K562 (cell line): ENCODE results near the gene DUS4L. TPM values are rescaled to one million over a fixed set of nuclear protein-coding genes. Genes with fewer than 3 reads are reported as not detected.

Experiments
- ATAC-seq: fragments of 200-7000 bp; cut with Tn5 transposase; 3 replicates; pipeline ENCODE4 v1.9.1; 2020; ENCODE audit warnings: moderate library complexity
- BruUV-seq: library from RNA; stranded (reverse); fragments of 400-500 nt; replicated peaks from 2 replicates; lab custom pipeline; 2021; lab: Mats Ljungman, UMichigan
- CTCF ChIA-PET: fragments of 300-600 bp; formaldehyde crosslinking; extraction: SDS; loops from one replicate; lab custom pipeline; 2021; ENCODE audit warnings: low intra/inter-chr PET ratio; lab: Yijun Ruan, JAX
- POLR2A ChIA-PET: fragments of 300-600, 350-650 bp; sonication (Branson Sonifier 250); formaldehyde crosslinking; extraction: SDS; loops from one replicate; lab custom pipeline; 2021; ENCODE audit warnings: antibody characterized with exemption, inconsistent platforms; lab: Yijun Ruan, JAX
- DNase-seq, 4 experiments: peaks; one replicate each; pipeline versions ENCODE4 v3.0.0 to v3.0.0-alpha.2; 2011 to 2018; ENCODE audit warnings: low spot score in 3 of 4, mixed read lengths in 3 of 4; ENCODE audit errors: extremely low read depth in 1 of 4
- FAIRE-seq: peaks from 2 replicates; lab custom pipeline; 2011; peaks lifted over from hg19 to GRCh38; lab: Jason Lieb, UNC
- H2AFZ ChIP-seq: 2 replicates; pipeline ENCODE4 v1.6.0; 2011; ENCODE audit warnings: low read depth, low read length, control low read depth, inconsistent platforms
- H3K27ac ChIP-seq: fragments of 200-600 bp; 3 replicates; pipeline ENCODE4 v1.8.0; 2011; ENCODE audit warnings: low read depth, mild to moderate bottlenecking, control low read depth, inconsistent platforms, low read length, moderate library complexity, mixed read lengths; ENCODE audit errors: extremely low read depth
- H3K27me3 ChIP-seq, 2 experiments: fragments of 300-600 bp in 1 of 2; 2 replicates in 1 of 2; 3 replicates in 1 of 2; pipeline versions ENCODE4 v1.6.0 to v1.8.0; 2011; ENCODE audit warnings: inconsistent platforms in 2 of 2, low read length in 2 of 2, mild to moderate bottlenecking in 1 of 2, mixed read lengths in 1 of 2, moderate library complexity in 1 of 2; ENCODE audit not compliant: control insufficient read depth in 2 of 2, insufficient read depth in 2 of 2
- H3K36me3 ChIP-seq: fragments of 300-600 bp; 3 replicates; pipeline ENCODE4 v1.8.0; 2011; ENCODE audit warnings: mild to moderate bottlenecking, low read length, inconsistent platforms; ENCODE audit not compliant: control insufficient read depth, insufficient read depth
- H3K4me1 ChIP-seq, 2 experiments: fragments of 200-600 bp in 1 of 2; replicated peaks in 1 of 2; 2 replicates in 1 of 2; 3 replicates in 1 of 2; pipeline versions ENCODE4 v1.5.1 to v1.8.0; 2011; ENCODE audit warnings: inconsistent platforms in 2 of 2, low read length in 2 of 2, mild to moderate bottlenecking in 1 of 2, mixed read lengths in 1 of 2, moderate library complexity in 1 of 2; ENCODE audit not compliant: control insufficient read depth in 2 of 2, insufficient read depth in 2 of 2
- H3K4me2 ChIP-seq: 2 replicates; pipeline ENCODE4 v1.6.1; 2011; ENCODE audit warnings: low read length, control low read depth, inconsistent platforms, mixed read lengths; ENCODE audit not compliant: insufficient read depth
- H3K4me3 ChIP-seq: fragments of 200-600 bp; sonication (generic), shearing (Covaris generic); 2 replicates; pipeline ENCODE4 v1.5.1; 2016; ENCODE audit warnings: control low read depth, inconsistent platforms
- H3K79me2 ChIP-seq: fragments of 200-600 bp; 3 replicates; pipeline ENCODE4 v1.8.0; 2011; ENCODE audit warnings: low read length, inconsistent platforms; ENCODE audit not compliant: control insufficient read depth, insufficient read depth
- H3K9ac ChIP-seq, 2 experiments: 2 replicates each; pipeline versions ENCODE4 v1.6.0 to v1.6.1; 2011; ENCODE audit warnings: low read depth in 2 of 2, low read length in 2 of 2, control low read depth in 1 of 2, inconsistent platforms in 1 of 2, mild to moderate bottlenecking in 1 of 2, mixed read lengths in 1 of 2; ENCODE audit not compliant: insufficient read depth in 1 of 2
- H3K9me1 ChIP-seq: one replicate; pipeline ENCODE4 v1.6.0; 2011; ENCODE audit warnings: inconsistent platforms, mild to moderate bottlenecking, low read length, moderate library complexity; ENCODE audit not compliant: control insufficient read depth, insufficient read depth
- H3K9me3 ChIP-seq: replicated peaks from 2 replicates; pipeline ENCODE4 v1.5.1; 2011; ENCODE audit warnings: low read depth, low read length, inconsistent platforms; ENCODE audit not compliant: control insufficient read depth, insufficient read depth
- H4K20me1 ChIP-seq: replicated peaks from 2 replicates; pipeline ENCODE4 v1.6.1; 2011; ENCODE audit warnings: low read length, inconsistent platforms, mixed read lengths; ENCODE audit not compliant: control insufficient read depth, insufficient read depth
- ATF1 ChIP-seq, 2 experiments: fragments of 450-650 bp in 1 of 2; IDR thresholded peaks; 2 replicates each; pipeline ENCODE4 v1.6.1; 2016; ENCODE audit warnings: missing compliant biosample characterization in 1 of 2, missing genetic modification characterization in 1 of 2
- STAT5B ChIP-seq: fragments of 250-450 bp; sonication (Bioruptor Pico); IDR thresholded peaks from 2 replicates; pipeline ENCODE4 v1.8.0; 2021; ENCODE audit warnings: mild to moderate bottlenecking, inconsistent platforms
- ZNF3 ChIP-seq: fragments of 250-450 bp; sonication (Bioruptor Pico); IDR thresholded peaks from 2 replicates; pipeline ENCODE4 v1.5.0; 2021; ENCODE audit warnings: mild to moderate bottlenecking, moderate library complexity
- in situ Hi-C: fragments of 300-500 bp; cut with MboI; formaldehyde crosslinking; loops from 4 replicates; pipeline ENCODE4 v1.15.0; 2018; ENCODE audit warnings: inconsistent platforms, mixed read lengths
- intact Hi-C: fragments of 100-400 bp; cut with micrococcal nuclease; formaldehyde crosslinking; loops from 2 replicates; pipeline ENCODE4 v1.14.2; 2022
- polyA plus RNA-seq, 8 experiments: library from polyadenylated mRNA; depleted of rRNA in 4 of 8; stranded (reverse) in 5 of 8; unstranded in 3 of 8; fragments of >200 nt; fragmentation: Nextera tagmentation in 2 of 8; fragmentation: Illumina TruSeq in 1 of 8; extraction: Ambion mirVana in 2 of 8; extraction: Trizol in 1 of 8; gene quantifications; 2 replicates each; pipeline versions ENCODE4 v1.2.1 to v1.2.3, GENCODE V29; 2011 to 2014; ENCODE audit warnings: inconsistent platforms in 1 of 8, missing spikeins in 1 of 8
- total RNA-seq, 7 experiments: library from RNA; depleted of rRNA in 6 of 7; stranded (reverse); fragments of >200 nt in 6 of 7; fragmentation: Illumina TruSeq in 2 of 7; extraction: Trizol in 2 of 7; gene quantifications; 2 replicates each; pipeline versions ENCODE4 v1.2.1 to v1.2.3, GENCODE V29; 2011 to 2021; ENCODE audit warnings: low replicate concordance in 1 of 7
- TF ChIP-seq, protein P1 (sequence below): fragments of 250-450 bp; sonication (Bioruptor Pico); IDR thresholded peaks from 2 replicates; pipeline ENCODE4 v1.5.0; 2021
- TF ChIP-seq, protein P2 (sequence below): fragments of 450-650 bp; formaldehyde crosslinking; conservative IDR thresholded peaks from 2 replicates; pipeline ENCODE4 v1.4.0; 2022; ENCODE audit warnings: mild to moderate bottlenecking, missing genetic modification characterization
- TF ChIP-seq, protein P3 (sequence below): sonication (generic); formaldehyde crosslinking; IDR thresholded peaks from 2 replicates; pipeline ENCODE4 v1.8.0; 2023; ENCODE audit warnings: mild to moderate bottlenecking, missing genetic modification reagents

The DUS4L gene
- total and polyA plus RNA-seq, 9 of the 15 experiments (the other 6 are each of a cell fraction or from before 2014, with no cell fraction given): 12.2 to 33.6 (median 28.6) TPM

DNA sequence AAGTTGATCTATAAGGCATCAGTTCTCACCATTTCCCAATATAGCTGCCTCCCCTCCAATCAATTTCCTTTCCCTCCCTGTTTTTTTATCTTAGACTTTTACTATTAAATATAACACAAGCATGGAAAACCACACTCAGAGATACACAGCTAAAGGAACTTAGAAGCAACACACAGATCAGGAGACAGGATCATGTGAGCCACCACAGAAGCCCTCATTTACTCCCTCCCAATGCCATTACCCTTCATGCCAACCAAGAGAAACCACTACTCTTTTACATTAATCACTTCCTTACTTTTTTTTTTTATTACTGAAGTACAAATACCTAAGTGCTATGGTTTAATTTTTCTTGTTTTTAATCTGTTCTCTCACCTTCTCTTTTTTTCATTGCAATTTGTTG, 33.0 kb upstream of the DUS4L start:
- H3K27ac ChIP-seq: no peak overlapping the region
- no peak overlapping the region for H3K9ac ChIP-seq
- no peaks in the 10 kb centered on the region for H4K20me1 ChIP-seq
- H3K9me3 ChIP-seq: no peaks in the 10 kb centered on the region
- TF ChIP-seq, protein P1, sequence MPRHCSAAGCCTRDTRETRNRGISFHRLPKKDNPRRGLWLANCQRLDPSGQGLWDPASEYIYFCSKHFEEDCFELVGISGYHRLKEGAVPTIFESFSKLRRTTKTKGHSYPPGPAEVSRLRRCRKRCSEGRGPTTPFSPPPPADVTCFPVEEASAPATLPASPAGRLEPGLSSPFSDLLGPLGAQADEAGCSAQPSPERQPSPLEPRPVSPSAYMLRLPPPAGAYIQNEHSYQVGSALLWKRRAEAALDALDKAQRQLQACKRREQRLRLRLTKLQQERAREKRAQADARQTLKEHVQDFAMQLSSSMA (CRISPR knock-in tag): no peak
- no peak for TF ChIP-seq STAT5B
- TF ChIP-seq, protein P2, sequence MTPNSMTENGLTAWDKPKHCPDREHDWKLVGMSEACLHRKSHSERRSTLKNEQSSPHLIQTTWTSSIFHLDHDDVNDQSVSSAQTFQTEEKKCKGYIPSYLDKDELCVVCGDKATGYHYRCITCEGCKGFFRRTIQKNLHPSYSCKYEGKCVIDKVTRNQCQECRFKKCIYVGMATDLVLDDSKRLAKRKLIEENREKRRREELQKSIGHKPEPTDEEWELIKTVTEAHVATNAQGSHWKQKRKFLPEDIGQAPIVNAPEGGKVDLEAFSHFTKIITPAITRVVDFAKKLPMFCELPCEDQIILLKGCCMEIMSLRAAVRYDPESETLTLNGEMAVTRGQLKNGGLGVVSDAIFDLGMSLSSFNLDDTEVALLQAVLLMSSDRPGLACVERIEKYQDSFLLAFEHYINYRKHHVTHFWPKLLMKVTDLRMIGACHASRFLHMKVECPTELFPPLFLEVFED: no peak
- TF ChIP-seq, protein P3, sequence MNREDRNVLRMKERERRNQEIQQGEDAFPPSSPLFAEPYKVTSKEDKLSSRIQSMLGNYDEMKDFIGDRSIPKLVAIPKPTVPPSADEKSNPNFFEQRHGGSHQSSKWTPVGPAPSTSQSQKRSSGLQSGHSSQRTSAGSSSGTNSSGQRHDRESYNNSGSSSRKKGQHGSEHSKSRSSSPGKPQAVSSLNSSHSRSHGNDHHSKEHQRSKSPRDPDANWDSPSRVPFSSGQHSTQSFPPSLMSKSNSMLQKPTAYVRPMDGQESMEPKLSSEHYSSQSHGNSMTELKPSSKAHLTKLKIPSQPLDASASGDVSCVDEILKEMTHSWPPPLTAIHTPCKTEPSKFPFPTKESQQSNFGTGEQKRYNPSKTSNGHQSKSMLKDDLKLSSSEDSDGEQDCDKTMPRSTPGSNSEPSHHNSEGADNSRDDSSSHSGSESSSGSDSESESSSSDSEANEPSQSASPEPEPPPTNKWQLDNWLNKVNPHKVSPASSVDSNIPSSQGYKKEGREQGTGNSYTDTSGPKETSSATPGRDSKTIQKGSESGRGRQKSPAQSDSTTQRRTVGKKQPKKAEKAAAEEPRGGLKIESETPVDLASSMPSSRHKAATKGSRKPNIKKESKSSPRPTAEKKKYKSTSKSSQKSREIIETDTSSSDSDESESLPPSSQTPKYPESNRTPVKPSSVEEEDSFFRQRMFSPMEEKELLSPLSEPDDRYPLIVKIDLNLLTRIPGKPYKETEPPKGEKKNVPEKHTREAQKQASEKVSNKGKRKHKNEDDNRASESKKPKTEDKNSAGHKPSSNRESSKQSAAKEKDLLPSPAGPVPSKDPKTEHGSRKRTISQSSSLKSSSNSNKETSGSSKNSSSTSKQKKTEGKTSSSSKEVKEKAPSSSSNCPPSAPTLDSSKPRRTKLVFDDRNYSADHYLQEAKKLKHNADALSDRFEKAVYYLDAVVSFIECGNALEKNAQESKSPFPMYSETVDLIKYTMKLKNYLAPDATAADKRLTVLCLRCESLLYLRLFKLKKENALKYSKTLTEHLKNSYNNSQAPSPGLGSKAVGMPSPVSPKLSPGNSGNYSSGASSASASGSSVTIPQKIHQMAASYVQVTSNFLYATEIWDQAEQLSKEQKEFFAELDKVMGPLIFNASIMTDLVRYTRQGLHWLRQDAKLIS (CRISPR knock-in tag): no peak
- no peak for TF ChIP-seq ZNF3
- TF ChIP-seq ATF1 (CRISPR knock-in tag; IDR thresholded peaks at IDR 0.05): no peak
- no peak for TF ChIP-seq ATF1 (tag; IDR thresholded peaks at IDR 0.05)
- no peaks in the 10 kb centered on the region for H3K27me3 ChIP-seq
- ChIA-PET CTCF (no interaction called here), POLR2A (interaction anchor here (1.2 kb wide), 1 partner anchor 17 kb away, joined by 3 read pairs; no protein-coding TSS in a partner anchor)
- peaks cover 21% of the 10 kb centered on the region; the same call in 1 of the 3 replicates for H3K79me2 ChIP-seq
- peak; percentile 21; the same call in 1 of the 3 replicates for ATAC-seq
- H2AFZ ChIP-seq: no peak overlapping the region
- H3K9me1 ChIP-seq: no peaks in the 10 kb centered on the region
- no TSS peak for BruUV-seq
- no peak for DNase-seq
- no peak for FAIRE-seq
- no peak overlapping the region for H3K4me2 ChIP-seq
- in situ Hi-C loops: no loop called here
- no peaks in the 10 kb centered on the region for H3K4me1 ChIP-seq
- H3K36me3 ChIP-seq: peaks cover 14% of the 10 kb centered on the region; the same call in 2 of the 3 replicates
- intact Hi-C loops: no loop called here
- no peak overlapping the region for H3K4me3 ChIP-seq
